GM12878 (cell line): ENCODE results near the gene KRT86. TPM values are rescaled to one million over a fixed set of nuclear protein-coding genes. Genes with fewer than 3 reads are reported as not detected.

Experiments used
- ATAC-seq: fragments of 200-7000 bp; cut with Tn5 transposase; 3 replicates; pipeline ENCODE4 v1.9.1; 2020; ENCODE audit warnings: mild to moderate bottlenecking, moderate library complexity
- BruUV-seq: library from RNA; stranded (reverse); fragments of 400-500 nt; replicated peaks from 2 replicates; lab custom pipeline; 2021; lab: Mats Ljungman, UMichigan
- CTCF ChIA-PET: fragments of 300-600 bp; sonication (Branson Sonifier 250); formaldehyde crosslinking; extraction: SDS; loops from one replicate; lab custom pipeline; 2021; ENCODE audit warnings: inconsistent platforms; lab: Yijun Ruan, JAX
- POLR2A ChIA-PET: fragments of 350-600 bp; formaldehyde crosslinking; extraction: SDS; loops from one replicate; lab custom pipeline; 2021; ENCODE audit warnings: inconsistent platforms; lab: Charles Lee
- RAD21 ChIA-PET: fragments of 300-600 bp; sonication (Branson Sonifier 250); formaldehyde crosslinking; loops from one replicate; lab custom pipeline; 2023; ENCODE audit warnings: antibody characterized with exemption; ENCODE audit not compliant: unreplicated experiment; lab: Charles Lee
- SMC1A ChIA-PET: fragments of 300-600 bp; sonication (Branson Sonifier 250); formaldehyde crosslinking; loops from one replicate; lab custom pipeline; 2023; ENCODE audit not compliant: unreplicated experiment, uncharacterized antibody; lab: Charles Lee
- DNase-seq: peaks from one replicate; pipeline ENCODE4 v3.0.0-alpha.2; 2011; ENCODE audit warnings: low read depth, low spot score
- FAIRE-seq: peaks from 3 replicates; lab custom pipeline; 2011; peaks lifted over from hg19 to GRCh38; lab: Jason Lieb, UNC
- H2AFZ ChIP-seq: 2 replicates; pipeline ENCODE4 v1.6.0; 2011; ENCODE audit warnings: low read depth, low read length, control low read depth; ENCODE audit not compliant: control insufficient read depth
- H3K27ac ChIP-seq: 2 replicates; pipeline ENCODE4 v1.5.1; 2011; ENCODE audit warnings: control low read depth; ENCODE audit not compliant: control insufficient read depth, insufficient read depth
- H3K27me3 ChIP-seq, 2 experiments: replicated peaks in 1 of 2; 2 replicates each; pipeline versions ENCODE4 v1.6.0 to v1.6.1; 2011; ENCODE audit warnings: low read length in 1 of 2; ENCODE audit not compliant: control insufficient read depth in 2 of 2, insufficient read depth in 2 of 2
- H3K36me3 ChIP-seq, 2 experiments: 2 replicates each; pipeline ENCODE4 v1.5.1; 2011; ENCODE audit warnings: low read length in 1 of 2; ENCODE audit not compliant: control insufficient read depth in 2 of 2, insufficient read depth in 2 of 2
- H3K4me1 ChIP-seq: 2 replicates; pipeline ENCODE4 v1.6.1; 2011; ENCODE audit warnings: mild to moderate bottlenecking, low read length, moderate library complexity, mixed read lengths; ENCODE audit not compliant: control insufficient read depth, insufficient read depth
- H3K4me2 ChIP-seq: 2 replicates; pipeline ENCODE4 v1.6.0; 2011; ENCODE audit warnings: control low read depth; ENCODE audit not compliant: control insufficient read depth, insufficient read depth
- H3K4me3 ChIP-seq: fragments of 200-600 bp; sonication (generic); 2 replicates; pipeline ENCODE4 v1.5.1; 2016
- H3K79me2 ChIP-seq: 2 replicates; pipeline ENCODE4 v1.6.0; 2011; ENCODE audit warnings: low read length; ENCODE audit not compliant: control insufficient read depth, insufficient read depth
- H3K9ac ChIP-seq: 2 replicates; pipeline ENCODE4 v1.8.0; 2011; ENCODE audit warnings: low read length, control low read depth, mixed read lengths; ENCODE audit not compliant: control insufficient read depth, insufficient read depth
- H3K9me3 ChIP-seq: replicated peaks from 3 replicates; pipeline ENCODE4 v1.5.1; 2011; ENCODE audit warnings: mild to moderate bottlenecking, low read length; ENCODE audit not compliant: control insufficient read depth, insufficient read depth
- H4K20me1 ChIP-seq: 2 replicates; pipeline ENCODE4 v1.6.0; 2011; ENCODE audit not compliant: control insufficient read depth, insufficient read depth
- BCL11A ChIP-seq: IDR thresholded peaks from 2 replicates; pipeline ENCODE4 v1.6.1; 2011; ENCODE audit warnings: low read depth, low read length
- CEBPB ChIP-seq, 2 experiments: fragments of 150-350 bp in 1 of 2; IDR thresholded peaks; 2 replicates each; pipeline ENCODE4 v1.6.1; 2012 to 2014; ENCODE audit warnings: low read depth in 2 of 2, low read length in 2 of 2, borderline replicate concordance in 1 of 2, inconsistent platforms in 1 of 2
- FOS ChIP-seq: IDR thresholded peaks from 3 replicates; pipeline ENCODE4 v1.6.1; 2011; ENCODE audit warnings: borderline replicate concordance; ENCODE audit not compliant: insufficient read length; ENCODE audit errors: extremely low read depth
- GATAD2B ChIP-seq: fragments of 450-650 bp; conservative IDR thresholded peaks from 2 replicates; pipeline ENCODE4 v1.6.1; 2017; ENCODE audit warnings: low read depth, mild to moderate bottlenecking, moderate library complexity
- MYB ChIP-seq: fragments of 150-350 bp; IDR thresholded peaks from 2 replicates; pipeline ENCODE4 v1.6.1; 2014; ENCODE audit warnings: mild to moderate bottlenecking, low read depth, low read length, borderline replicate concordance
- NRF1 ChIP-seq: conservative IDR thresholded peaks from 2 replicates; pipeline ENCODE4 v1.6.1; 2011; ENCODE audit warnings: mild to moderate bottlenecking, low read depth, low read length, improper control_type of control experiment
- RB1 ChIP-seq: fragments of 450-650 bp; formaldehyde crosslinking; IDR thresholded peaks from 2 replicates; pipeline ENCODE4 v1.6.1; 2017; ENCODE audit warnings: mild to moderate bottlenecking, borderline replicate concordance
- SIX5 ChIP-seq: IDR thresholded peaks from 2 replicates; pipeline ENCODE4 v1.6.1; 2011; ENCODE audit warnings: mild to moderate bottlenecking, low read depth, low read length, moderate library complexity; ENCODE audit not compliant: severe bottlenecking
- SMARCA5 ChIP-seq: fragments of 450-650 bp; IDR thresholded peaks from 2 replicates; pipeline ENCODE4 v1.6.1; 2017; ENCODE audit warnings: mild to moderate bottlenecking
- SREBF2 ChIP-seq: IDR thresholded peaks from 2 replicates; pipeline ENCODE4 v1.6.1; 2012; ENCODE audit warnings: mild to moderate bottlenecking, low read length
- ZSCAN29 ChIP-seq: fragments of 450-650 bp; IDR thresholded peaks from 2 replicates; pipeline ENCODE4 v1.6.1; 2017; ENCODE audit warnings: mild to moderate bottlenecking, moderate library complexity
- ZZZ3 ChIP-seq: IDR thresholded peaks from 2 replicates; pipeline ENCODE4 v1.6.1; 2011; ENCODE audit warnings: low read depth; ENCODE audit not compliant: control insufficient read depth, insufficient read length
- WGBS: methylation state at CpG from one replicate; pipeline ENCODE4 v1.1.6; 2016; ENCODE audit warnings: low lambda C conversion rate; ENCODE audit not compliant: insufficient replicate concordance, insufficient coverage; ENCODE audit errors: missing lambda C conversion rate; 5-methylcytosine and 5-hydroxymethylcytosine counted together
- in situ Hi-C: fragments of 300-500 bp; cut with MboI; formaldehyde crosslinking; loops from 9 replicates; pipeline ENCODE4 v1.14.3; 2018; ENCODE audit warnings: mixed read lengths
- intact Hi-C: fragments of 100-400 bp; cut with micrococcal nuclease; formaldehyde crosslinking; loops from one replicate; pipeline ENCODE4 v1.14.2; 2022; ENCODE audit not compliant: unreplicated experiment
- polyA plus RNA-seq, 11 experiments: library from polyadenylated mRNA; depleted of rRNA in 4 of 11; unstranded in 6 of 11; stranded (reverse) in 5 of 11; fragments of >200 nt; fragmentation: Nextera tagmentation in 4 of 11; fragmentation: Illumina TruSeq in 1 of 11; extraction: Ambion mirVana in 4 of 11; extraction: Trizol in 1 of 11; gene quantifications; 1 replicate in 1 of 11; 2 replicates in 10 of 11; pipeline versions ENCODE4 v1.2.1 to v1.2.3, GENCODE V29; 2011 to 2016; ENCODE audit warnings: inconsistent platforms in 2 of 11, missing spikeins in 2 of 11, low read depth in 1 of 11
- total RNA-seq, 4 experiments: library from RNA; depleted of rRNA in 3 of 4; stranded (reverse); fragments of >200 nt in 3 of 4; fragmentation: Illumina TruSeq in 1 of 4; extraction: Trizol in 1 of 4; gene quantifications; 2 replicates each; pipeline versions ENCODE4 v1.2.1 to v1.2.3, GENCODE V29; 2013 to 2021
- TF ChIP-seq, protein P1 (sequence below): fragments of 450-650 bp; IDR thresholded peaks from 2 replicates; pipeline ENCODE4 v1.6.1; 2017; ENCODE audit warnings: mild to moderate bottlenecking, low read depth, inconsistent platforms; ENCODE audit not compliant: poor library complexity, severe bottlenecking
- TF ChIP-seq, protein P2 (sequence below): IDR thresholded peaks from 2 replicates; pipeline ENCODE4 v1.6.1; 2012; ENCODE audit warnings: mild to moderate bottlenecking, low read depth, low read length

Gene KRT86
- total and polyA plus RNA-seq, 10 of the 15 experiments (the other 5 are each of a cell fraction or from before 2014, with no cell fraction given): 0.11 to 0.54 (median 0.18) TPM; not detected in 4

DNA sequence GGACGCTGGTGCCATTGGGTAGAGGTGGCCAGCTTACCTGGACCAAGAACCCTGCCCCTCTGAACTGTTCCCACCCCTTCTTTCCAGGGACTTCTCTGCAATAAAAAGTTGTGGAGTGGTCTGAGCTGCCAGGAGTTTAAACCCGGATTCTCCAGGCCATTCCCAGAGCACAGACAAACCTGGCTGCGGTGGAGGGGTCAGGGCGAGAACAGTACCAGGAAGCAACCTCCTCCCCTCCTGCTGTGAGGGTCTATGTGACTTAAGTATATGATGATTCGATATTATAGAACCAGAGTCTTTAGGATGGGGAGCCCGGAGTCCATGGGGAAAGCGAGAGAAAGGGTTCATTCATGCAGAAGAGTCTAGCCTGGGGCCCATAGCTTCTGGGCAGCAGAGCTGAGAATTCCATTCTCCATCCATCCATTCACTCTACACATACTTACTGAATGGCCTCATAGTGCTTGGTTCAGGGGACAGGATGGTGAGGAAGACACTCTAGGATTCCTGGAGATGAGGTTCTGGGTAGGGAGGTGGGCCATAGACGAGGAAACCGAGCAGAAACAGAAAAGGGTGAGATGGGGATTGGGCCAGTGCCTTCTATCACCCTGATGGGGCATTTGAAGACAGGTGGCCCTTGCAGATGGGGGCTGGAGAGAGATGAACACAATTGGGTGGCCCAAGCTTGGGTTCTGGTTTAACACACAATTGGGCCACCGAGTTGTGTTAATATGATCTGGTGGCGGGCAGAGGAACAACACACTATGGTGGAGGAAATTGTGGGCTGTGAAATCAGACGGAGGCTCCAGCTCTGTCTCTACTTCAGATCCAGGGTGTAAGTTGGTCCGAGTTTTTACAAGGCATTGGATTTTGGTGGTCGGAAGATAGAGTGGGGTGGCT is 5.2 kb downstream of the KRT86 start (continued):
- TF ChIP-seq SIX5 (no peak), SREBF2 (no peak), SMARCA5 (no peak), NRF1 (no peak), ZSCAN29 (no peak), RB1 (no peak), CEBPB (IDR thresholded peaks at IDR 0.05; ENCODE audit: borderline replicate concordance in 1 of 2, low read depth in 2 of 2, low read length in 2 of 2) (no peak), FOS (no peak), GATAD2B (no peak)

DNA sequence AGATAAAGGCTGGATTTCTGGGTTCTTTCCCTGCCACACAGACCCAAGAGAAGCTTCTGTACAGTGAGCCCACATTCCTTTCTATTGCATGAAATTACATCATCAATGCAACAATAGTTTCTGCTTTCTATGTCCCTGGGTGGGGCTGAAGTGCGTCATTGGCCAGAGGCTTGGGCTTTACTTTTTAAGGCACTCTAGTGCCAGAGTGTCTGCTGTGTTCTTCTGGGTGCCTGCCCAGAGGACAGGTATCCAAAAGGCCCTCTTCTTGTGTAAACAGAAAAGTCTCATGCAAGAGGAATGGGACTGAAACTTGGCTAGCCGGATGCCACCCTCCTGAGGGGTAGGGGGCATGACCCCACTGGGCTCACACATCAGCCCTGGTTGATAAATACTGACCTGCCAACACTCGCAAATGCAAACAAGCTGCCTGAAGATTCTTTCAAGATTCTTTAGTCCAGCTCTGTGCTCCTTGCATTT is 5.9 kb downstream of the KRT86 start:
- H3K4me1 ChIP-seq: no peaks in the 10 kb centered on the region
- H3K9me3 ChIP-seq: no peaks in the 10 kb centered on the region
- intact Hi-C loops: no loop called here
- no TSS peak for BruUV-seq
- ChIA-PET POLR2A (no interaction called here), CTCF (interaction anchor here (1.3 to 6.4 kb wide), 15 partner anchors 10 to 90 kb away, joined by 4 to 84 read pairs (median 19); partner anchors contain the start of gene KRT81), RAD21 (interaction anchor here (1.3 kb wide), 1 partner anchor 67 kb away, joined by 4 read pairs; no protein-coding TSS in a partner anchor), SMC1A (interaction anchor here (1.3 kb wide), 1 partner anchor 36 kb away, joined by 3 read pairs; no protein-coding TSS in a partner anchor)
- H3K4me3 ChIP-seq: no peak overlapping the region
- no peak overlapping the region for H3K4me2 ChIP-seq
- H3K27me3 ChIP-seq: peaks cover 3% of the 10 kb centered on the region in 2 experiments; a peak in 2 of 4 replicates
- H3K27ac ChIP-seq: no peak overlapping the region
- H3K79me2 ChIP-seq: no peaks in the 10 kb centered on the region
- no peak for DNase-seq
- H4K20me1 ChIP-seq: no peaks in the 10 kb centered on the region
- ATAC-seq: no peak
- no peak overlapping the region for H3K9ac ChIP-seq
- in situ Hi-C loops: no loop called here
- H2AFZ ChIP-seq: no peak overlapping the region
- FAIRE-seq: no peak
- 35% methylated on average over 3 of the region's 3 CpGs for WGBS
- H3K36me3 ChIP-seq: no peaks in the 10 kb centered on the region
- TF ChIP-seq, protein P1, sequence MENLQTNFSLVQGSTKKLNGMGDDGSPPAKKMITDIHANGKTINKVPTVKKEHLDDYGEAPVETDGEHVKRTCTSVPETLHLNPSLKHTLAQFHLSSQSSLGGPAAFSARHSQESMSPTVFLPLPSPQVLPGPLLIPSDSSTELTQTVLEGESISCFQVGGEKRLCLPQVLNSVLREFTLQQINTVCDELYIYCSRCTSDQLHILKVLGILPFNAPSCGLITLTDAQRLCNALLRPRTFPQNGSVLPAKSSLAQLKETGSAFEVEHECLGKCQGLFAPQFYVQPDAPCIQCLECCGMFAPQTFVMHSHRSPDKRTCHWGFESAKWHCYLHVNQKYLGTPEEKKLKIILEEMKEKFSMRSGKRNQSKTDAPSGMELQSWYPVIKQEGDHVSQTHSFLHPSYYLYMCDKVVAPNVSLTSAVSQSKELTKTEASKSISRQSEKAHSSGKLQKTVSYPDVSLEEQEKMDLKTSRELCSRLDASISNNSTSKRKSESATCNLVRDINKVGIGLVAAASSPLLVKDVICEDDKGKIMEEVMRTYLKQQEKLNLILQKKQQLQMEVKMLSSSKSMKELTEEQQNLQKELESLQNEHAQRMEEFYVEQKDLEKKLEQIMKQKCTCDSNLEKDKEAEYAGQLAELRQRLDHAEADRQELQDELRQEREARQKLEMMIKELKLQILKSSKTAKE: no peak
- TF ChIP-seq, protein P2, sequence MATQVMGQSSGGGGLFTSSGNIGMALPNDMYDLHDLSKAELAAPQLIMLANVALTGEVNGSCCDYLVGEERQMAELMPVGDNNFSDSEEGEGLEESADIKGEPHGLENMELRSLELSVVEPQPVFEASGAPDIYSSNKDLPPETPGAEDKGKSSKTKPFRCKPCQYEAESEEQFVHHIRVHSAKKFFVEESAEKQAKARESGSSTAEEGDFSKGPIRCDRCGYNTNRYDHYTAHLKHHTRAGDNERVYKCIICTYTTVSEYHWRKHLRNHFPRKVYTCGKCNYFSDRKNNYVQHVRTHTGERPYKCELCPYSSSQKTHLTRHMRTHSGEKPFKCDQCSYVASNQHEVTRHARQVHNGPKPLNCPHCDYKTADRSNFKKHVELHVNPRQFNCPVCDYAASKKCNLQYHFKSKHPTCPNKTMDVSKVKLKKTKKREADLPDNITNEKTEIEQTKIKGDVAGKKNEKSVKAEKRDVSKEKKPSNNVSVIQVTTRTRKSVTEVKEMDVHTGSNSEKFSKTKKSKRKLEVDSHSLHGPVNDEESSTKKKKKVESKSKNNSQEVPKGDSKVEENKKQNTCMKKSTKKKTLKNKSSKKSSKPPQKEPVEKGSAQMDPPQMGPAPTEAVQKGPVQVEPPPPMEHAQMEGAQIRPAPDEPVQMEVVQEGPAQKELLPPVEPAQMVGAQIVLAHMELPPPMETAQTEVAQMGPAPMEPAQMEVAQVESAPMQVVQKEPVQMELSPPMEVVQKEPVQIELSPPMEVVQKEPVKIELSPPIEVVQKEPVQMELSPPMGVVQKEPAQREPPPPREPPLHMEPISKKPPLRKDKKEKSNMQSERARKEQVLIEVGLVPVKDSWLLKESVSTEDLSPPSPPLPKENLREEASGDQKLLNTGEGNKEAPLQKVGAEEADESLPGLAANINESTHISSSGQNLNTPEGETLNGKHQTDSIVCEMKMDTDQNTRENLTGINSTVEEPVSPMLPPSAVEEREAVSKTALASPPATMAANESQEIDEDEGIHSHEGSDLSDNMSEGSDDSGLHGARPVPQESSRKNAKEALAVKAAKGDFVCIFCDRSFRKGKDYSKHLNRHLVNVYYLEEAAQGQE: no peak
- TF ChIP-seq BCL11A (no peak), MYB (no peak), ZZZ3 (no peak)
